GM19023 (cell line): ENCODE measurements around the gene CSF2RB.

ENCODE experiments used
- ATAC-seq: cut with Tn5 transposase; IDR thresholded peaks from one replicate; pipeline ENCODE4 v1.9.1; 2021; ENCODE audit warnings: mild to moderate bottlenecking, moderate library complexity; ENCODE audit not compliant: unreplicated experiment

CSF2RB gene

DNA sequence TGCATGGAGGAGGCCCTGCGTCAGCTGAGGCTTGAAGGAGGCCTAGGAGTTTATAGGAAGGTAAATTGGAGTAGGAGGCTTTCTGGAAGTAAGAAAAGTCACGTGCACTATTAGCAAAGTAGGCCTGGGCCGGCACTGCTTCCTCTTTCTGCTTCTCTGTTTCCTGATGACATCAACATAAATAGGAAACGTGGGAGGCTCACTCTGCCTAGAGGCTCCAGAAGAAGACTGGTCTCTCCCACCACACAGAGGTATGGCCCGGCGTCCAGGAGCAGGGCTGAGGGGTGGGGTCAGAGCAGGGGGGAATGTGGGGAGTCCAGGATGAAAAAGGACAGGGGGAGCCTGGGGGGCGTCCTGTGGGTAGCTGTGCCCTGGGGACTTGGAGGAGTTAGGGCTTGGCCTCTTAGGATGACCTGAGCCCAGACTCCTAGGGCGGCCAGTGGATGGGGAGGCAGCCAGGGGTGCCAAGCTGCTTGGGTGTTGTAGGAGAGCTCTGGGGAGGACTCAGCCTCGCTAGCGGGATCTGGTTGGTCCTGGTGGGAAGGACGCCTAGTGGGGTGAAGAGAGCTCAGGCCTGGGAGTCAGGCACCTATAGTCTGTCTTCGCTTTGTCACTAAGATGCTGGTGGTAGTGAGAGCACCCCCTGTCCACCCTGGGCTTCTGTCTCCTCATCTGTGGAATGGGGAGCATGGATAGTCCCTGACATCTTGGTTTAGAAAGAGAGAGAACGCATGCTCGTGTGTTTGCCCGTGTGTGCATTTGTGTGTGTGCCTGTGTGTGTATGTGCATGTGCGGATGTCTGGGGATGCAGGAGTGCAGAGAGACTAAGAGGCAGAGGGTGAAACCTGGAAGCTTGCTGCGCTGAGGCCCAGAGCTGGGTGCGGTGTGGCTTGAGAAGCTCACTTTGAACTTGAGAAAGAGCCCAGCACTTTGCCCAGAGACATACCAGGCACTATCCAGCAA lies at the start of gene CSF2RB:
Gene CSF2RB (plus strand): TSS at position 202 of the 963 bp plus-strand sequence. CDS start 8,580 bp downstream, outside the sequence.
- ATAC-seq, result no peak

DNA sequence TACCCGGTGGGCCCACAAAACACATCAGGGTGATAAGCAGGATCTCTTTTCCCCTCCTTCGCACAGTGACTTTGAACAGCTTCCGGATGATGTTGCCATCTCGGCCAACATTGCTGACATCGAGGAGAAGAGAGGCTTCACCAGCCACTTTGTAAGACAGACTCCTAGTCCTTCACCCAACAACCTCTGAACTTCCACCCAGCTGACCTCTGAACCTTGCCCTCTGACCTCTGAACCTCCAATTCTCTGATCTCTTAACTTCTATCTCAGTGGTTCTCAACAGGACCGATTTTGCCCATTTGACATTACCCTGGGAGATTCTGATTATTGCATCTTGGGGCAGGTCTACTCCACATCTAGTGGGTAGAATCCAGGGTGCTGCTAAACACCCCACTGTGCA lies 49.4 kb upstream of the CSF2RB start:
- no peak for ATAC-seq

DNA sequence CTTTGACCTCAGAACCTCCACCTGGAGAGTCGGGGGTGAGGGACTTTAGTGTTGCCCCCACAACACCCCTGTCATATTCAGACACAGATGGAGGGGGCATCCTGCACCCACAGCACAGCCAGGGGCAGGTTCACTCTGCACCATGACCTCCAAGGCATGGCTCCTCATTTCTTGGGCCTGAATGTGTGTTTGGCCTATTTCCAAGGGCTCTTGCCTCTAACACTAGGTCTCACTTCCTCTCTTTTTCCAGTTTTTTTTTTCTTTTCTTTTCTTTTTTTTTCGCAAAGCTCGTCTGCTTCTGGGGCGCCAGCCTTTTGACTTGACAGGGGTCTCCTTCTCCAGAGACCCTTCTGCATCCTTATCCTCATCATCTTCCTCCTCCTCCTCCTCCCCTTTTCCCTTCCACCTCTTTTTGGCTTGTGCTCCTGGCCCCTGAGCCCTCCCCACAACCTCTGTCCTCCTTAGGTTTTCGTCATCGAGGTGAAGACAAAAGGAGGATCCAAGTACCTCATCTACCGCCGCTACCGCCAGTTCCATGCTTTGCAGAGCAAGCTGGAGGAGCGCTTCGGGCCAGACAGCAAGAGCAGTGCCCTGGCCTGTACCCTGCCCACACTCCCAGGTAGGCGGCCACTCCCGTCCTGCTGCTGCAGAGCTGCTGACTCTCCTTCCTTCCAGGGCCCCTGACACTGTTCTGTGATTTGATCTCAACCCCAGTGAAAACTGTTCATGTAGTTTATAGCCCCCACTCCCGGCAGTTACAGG lies 48.8 kb upstream of the CSF2RB start:
- no peak for ATAC-seq

DNA sequence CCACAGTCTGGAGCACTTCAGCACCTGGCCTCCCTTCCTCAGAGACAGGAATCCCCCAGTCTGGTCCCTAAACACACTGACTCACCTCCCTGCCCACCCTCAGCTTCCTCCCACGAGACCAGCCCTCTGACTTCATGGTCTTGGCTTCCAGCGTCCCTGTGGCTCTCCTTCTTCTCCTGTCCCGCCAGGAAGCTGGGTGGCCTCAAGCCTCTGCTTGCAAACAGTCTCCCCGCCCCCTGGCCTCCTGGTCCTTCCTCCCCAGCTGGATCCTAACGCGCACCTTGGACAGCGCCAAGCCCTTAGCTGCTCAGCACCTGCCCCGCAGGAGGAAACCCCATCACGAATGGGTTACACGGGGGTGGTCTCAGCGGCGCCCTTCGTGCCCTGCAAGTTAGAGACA lies 48.1 kb upstream of the CSF2RB start:
- ATAC-seq, result no peak

DNA sequence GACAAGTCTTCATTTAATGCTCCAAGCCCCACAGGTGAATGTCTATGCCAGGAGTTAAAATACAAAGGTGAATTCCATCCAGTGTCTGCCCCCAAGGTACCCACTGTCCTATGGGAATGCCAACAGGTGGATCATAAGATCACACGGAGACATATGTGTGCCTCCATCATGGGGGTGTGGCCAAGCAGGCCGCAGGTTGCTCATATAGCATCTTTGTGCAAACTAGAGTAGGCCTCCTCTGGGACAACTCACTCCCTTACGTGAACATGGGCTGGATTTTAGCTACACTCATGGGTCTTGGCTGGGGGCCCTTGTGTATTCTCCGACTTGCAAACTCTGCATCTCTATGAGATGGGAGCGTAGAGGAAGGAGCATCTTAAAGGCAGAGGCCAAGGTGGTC lies 45.7 kb upstream of the CSF2RB start:
- no peak for ATAC-seq

DNA sequence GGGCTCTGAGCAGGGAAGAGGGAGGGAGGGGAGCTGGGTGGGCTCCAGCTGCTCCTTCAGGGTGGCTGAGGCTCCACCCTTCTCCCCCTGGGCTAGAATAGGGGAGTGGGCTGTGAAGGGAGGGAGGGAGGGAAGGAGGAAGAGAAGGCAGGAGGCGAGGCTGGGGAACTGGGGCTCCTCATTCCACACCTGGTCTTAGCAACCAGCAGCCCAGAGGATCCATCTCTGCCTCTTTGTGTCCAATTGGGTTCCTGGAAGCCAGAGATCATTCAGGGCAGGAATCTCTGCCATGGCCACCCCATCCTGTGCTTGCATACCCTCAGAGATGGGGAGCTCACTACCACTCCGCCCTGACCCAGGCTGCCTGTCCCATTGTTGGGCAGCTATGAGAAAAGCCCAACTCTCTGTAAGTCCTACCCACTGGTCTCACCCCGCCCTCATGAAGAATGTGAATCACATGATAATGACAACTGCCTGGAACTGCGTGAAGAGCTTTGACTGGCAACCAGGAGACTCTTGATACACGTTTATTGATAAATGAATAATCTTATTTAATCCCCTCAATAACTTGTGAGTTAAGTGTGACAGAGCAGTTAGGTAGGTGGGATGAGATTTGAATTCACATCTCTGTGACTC lies 44.8 kb upstream of the CSF2RB start:
- ATAC-seq, result no peak

DNA sequence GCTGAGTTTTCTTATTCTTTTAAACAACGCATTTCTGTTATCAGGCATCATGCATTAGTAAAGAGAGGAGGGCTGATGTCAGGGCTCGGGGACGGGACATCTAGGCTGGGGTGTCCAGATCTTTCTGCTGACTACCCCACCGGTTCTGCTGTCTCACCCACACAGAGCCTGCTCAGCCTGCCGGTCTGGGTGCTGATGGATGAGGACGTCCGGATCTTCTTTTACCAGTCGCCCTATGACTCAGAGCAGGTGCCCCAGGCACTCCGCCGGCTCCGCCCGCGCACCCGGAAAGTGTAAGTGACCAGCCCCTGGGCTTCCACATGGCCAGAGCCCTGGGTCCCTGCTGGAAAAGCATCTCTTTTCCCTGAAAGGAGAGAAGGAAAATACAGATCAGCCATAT lies 43.2 kb upstream of the CSF2RB start:
- ATAC-seq, result no peak

DNA sequence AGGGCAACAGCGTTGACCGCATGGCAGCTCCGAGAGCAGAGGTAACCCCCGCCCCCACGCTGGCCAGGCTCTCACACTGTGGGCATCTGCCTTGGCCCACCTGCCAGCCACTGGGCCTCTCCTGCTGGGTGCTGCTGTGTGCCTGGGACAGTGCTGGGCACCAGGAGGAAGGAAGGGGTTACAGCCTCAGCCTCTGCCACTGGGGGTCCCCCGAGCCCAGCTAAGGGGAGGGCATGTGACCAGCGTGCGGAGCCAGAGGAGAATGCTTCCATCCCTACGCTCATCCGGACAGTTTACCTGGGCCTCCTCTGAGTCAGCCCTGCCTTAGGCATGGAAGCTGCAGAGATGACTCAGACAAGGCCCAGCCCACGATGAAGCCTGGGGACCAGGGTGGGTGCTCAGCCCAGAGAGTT lies 41.8 kb upstream of the CSF2RB start:
- ATAC-seq, result no peak

DNA sequence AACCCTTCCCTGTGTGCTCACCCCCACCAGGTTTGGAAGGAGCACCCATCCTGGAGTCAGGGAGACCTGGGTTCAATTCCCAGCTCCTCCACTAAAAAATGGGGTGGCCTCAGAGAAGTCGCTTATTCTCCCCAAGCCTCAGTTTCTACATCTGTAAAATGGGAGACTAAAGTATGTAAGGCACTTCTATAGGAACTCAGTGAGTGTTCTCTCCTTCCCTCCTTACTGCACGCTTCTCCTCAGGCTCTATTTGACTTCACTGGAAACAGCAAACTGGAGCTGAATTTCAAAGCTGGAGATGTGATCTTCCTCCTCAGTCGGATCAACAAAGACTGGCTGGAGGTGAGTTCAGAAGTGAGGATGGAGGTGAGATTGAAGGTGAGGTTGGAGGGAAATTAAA lies 41.3 kb upstream of the CSF2RB start:
- ATAC-seq, result no peak

DNA sequence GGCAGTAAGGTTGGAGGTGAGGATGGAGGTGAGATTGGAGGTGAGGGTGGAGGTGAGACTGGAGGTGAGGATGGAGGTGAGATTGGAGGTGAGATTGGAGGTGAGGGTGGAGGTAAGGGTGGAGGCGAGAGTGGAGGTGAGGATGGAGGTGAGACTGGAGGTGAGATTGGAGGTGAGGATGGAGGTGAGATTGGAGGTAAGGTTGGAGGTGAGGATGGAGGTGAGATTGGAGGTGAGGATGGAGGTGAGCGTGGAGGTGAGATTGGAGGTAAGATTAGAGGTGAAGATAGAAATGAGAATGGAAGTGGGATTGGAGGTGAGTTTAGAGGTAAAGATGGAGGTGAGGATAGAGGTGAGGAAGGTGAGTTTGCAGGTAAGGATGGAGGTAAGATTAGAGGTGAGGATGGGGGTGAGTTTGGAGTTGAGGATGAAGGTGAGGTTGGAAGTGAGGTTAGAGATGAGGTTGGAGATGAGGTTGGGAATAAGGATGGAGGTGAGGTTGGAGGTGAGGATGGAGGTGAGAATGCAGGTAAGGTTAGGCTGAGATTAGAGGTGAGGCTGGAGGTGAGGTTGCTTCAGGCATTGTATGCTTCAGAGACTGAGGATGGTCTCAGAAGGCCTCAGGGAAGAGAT lies 40.4 kb upstream of the CSF2RB start:
- ATAC-seq, result no peak

DNA sequence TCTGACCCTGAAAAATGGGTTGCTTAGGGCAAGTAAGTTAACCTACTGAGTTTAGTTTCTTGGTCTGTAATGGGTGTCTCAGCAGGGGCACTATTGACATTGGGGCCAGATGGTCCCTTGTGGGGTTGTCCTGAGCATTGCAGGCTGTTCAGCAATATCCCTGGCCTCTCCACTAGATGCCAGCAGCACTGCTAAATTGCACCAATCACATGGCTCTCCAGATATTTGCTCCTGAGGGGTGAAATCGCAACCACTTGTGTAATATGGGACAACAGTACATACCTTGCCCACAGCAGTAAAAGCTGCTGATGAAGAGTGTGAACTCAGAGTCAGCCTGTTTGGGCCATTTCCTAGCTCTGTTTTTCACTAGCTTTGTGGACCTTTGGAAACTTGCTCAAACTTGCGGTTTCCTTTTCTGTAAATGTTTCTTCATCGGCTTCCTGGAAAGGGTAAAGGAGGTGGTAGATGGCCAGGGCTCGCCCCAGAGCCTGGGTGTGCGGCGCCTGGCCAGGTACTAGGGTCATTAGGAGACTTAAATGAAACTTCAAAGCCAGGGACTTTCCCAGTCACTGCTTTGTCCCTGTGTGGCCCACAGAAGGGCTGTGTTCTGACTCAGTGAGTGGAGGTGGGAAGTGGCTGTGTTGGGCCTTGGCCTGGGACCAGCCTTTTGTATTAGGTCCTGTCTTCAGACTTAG lies 39.7 kb upstream of the CSF2RB start:
- ATAC-seq, result peak; percentile 81

DNA sequence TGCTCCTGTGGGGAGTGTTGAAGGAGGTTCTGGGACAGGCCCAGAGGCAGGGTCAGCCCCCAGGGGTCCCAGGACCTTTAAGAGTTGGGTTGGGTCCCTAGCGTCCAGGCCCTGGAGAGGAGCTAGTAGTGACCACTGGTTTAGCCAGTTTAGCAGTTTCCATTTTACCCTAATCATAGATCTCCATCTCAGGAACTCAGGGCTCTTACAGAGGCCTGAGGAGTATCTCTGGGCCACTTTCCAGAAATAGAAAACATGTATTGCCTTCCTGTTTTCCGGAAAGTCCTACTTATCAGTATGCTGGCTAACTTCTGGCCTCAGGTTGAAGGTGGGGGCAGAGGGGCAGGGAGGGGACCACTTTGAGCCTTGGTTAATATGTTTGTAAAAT lies 39.1 kb upstream of the CSF2RB start:
- ATAC-seq, result no peak

DNA sequence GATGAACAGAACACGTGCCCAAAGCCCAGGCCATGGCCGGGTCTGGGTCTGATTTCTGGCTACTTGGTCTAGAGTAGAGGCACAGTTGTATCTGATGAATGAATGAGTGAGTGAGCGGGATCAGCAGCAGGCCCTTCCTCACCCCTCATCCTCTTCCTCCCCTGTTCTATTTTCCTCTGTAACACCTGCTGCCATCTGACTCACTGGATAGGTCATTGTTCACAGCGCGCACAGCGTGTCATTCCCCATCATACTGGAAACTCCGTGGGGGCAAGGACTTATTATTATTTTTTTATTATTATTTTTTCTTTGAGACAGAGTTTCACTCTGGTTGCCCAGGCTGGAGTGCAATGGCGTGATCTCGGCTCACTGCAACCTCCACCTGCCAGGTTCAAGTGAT lies 38.7 kb upstream of the CSF2RB start:
- ATAC-seq, result no peak

DNA sequence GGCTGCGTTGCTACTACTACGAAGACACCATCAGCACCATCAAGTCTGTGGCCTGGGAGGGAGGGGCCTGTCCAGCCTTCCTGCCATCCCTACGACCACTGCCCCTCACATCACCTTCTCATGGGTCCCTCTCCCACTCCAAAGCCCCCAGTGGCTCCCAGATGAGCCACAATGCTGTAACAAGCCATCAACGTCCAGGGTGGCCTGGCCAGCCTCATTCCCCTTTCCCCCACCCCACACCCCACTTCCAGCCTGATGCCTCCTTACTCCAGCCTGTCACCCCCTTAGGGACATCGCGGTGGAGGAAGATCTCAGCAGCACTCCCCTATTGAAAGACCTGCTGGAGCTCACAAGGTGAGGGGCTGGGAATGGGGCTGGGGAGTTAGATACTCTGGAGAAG lies 37.7 kb upstream of the CSF2RB start:
- ATAC-seq, result no peak

DNA sequence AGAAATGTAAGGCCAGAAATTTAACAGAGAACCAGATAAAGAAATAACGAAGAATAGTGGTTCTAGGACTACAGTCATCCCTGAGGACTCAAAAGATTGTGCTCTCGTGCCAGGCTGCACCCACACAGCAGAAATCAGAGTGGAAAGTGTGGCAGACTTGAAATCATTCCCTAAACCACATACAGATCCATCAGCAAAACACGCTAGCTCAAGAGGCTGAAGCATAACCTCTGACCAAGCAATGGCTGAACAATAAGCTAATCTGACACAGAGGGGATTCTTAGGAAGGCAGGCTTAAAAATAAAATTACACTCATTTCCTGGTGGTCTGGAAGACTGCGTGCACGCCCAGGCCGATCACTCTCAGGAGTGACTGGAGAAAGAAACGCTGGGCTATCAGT lies 33.7 kb upstream of the CSF2RB start:
- ATAC-seq, result no peak

DNA sequence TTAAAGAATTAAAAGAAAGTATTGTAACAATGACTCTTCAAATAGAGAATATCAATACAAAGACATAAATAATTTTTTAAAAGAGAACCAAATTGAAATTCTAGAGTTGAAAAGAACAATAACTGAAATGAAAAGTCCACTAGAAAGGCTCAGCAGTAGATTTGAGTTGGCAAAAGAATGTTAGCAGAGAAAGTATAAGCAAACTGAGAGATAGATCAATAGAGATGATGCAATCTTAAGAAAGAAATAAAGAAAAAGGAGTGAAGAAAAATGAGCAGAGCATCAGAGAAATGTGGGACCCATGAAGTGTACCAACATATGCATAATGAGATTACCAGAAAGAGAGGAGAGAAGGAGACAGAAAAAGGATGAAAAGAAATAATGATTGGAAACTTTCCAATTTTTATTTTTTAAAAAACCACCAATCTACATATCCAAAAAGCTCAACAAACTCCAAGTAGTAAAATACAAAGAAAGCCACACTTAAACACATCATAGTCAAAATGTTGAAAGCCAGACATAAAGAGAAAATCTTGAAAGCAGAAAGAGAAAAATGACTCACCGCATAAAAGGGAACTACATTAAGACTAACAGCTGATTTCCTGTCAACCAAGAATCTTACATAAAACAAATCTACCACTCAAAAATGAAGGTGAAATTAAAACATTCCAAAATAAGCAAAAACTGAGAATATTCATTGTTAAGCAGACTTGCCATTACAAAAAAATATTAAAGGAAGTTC lies 31.8 kb upstream of the CSF2RB start:
- ATAC-seq, result no peak

DNA sequence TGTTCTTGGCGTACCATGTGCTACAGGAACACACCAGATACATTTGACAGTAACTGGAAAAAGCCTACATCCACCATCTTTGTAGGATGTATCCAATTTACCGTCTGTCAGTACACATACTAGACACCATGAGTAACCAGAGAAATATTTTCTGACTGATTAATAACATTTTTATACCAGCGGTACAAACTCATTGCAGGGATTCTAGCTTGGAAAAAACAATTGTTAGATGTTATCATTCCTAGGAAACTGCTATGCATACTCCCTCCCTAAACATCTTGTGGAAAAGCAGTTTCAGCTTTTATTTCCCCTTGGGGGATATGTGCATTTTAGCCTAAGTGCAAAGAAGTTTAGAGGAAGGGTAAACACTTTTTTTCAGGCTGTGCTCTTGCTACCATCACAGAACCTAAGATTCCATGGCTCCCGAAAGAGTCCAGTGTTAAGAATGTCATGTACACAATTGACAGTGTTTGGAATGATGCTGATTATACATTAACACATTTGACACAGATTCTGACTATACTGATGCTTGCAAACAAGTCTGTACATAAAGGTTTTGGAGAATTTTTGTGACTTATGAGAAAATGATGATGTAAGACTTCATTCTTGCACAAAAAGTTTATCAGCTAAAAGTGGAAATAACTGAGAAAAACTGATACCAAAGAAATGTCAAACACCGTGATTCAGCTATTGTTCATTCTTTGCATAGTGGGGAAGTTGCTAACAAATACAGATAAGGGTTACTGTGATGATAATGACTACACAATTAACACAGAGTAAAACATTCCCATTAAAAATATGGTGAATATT lies 28.9 kb upstream of the CSF2RB start:
- ATAC-seq, result no peak

DNA sequence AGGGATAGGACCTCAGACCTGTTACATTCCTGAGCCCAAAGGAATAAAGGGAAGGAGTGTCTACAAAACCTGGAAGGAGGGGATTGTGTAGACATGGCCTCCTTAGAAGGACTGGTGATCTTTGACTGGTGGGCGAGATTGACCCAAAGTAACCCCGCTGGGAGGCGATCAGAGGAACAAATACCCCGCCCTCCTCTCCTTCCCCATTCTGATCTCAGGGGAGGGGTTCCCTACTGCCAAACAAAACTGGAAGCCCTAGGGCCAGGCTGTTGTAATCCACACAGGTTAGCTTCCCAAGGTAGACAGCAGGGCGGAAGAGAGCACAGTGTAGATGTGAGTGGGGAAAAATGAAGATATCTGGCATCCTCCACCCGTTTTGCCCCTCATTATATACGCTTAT lies 28.0 kb upstream of the CSF2RB start:
- no peak for ATAC-seq

DNA sequence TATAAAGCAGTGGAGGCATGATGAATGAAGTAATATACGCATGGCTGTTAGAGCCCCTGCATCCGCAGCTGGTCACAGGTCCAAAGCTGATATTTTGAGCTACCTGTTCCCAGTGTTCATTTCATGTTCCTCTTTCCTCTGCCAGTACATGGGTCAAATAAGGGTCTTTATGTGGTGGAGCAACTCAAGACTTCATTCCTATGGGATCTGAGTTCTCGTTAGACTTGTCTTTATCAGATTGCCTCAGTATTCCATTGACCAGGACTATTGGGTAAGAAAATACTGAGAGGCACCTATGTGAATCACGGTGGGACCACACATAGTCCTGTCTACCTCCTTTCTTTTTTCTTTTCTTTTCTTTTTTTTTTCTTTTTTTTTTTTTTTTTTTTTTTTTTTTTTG lies 27.4 kb upstream of the CSF2RB start:
- ATAC-seq, result no peak
